Measurements from ENCODE around the gene TIAL1.
"Not testable (repeated sequence)": the region's sequence is repeated elsewhere in the genome, so short reads cannot be mapped to it uniquely, and the experiment has no call there.

TIAL1 gene

DNA sequence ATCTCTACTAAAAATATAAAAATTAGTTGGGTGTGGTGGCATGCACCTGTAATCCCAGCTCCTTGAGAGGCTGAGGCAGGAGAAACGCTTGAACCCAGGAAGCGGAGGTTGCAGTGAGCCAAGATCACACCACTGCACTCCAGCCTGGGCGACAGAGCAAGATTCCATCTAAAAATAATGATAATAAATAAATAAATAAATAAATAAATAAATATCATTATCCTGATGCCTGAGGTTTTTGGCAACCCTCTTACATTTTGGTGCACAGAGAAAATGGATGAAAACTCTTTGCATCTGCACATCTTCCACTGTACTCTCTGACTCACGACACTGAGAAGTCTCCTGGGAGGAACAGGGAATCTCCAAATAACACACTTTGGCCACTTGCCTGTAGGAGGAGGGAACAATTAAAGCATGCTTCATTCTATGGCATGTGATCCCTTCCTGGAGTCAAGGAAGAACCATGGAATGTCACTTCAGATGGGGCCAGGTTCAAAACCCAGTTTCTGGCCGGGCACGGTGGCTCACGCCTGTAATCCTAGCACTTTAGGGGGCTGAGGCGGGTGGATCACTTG, 68.0 kb downstream of the TIAL1 start:
- not testable (repeated sequence) for DNase-seq (ENCODE audit: low spot score)

GRCh38 chr10:119526621-119527592, 69.9 kb downstream of the TIAL1 start:
- no peak for DNase-seq (ENCODE audit: low spot score)

- no peak for DNase-seq (ENCODE audit: low spot score)
These were observed 70.6 kb downstream of the TIAL1 start for GRCh38 chr10:119526149-119526548.

DNA sequence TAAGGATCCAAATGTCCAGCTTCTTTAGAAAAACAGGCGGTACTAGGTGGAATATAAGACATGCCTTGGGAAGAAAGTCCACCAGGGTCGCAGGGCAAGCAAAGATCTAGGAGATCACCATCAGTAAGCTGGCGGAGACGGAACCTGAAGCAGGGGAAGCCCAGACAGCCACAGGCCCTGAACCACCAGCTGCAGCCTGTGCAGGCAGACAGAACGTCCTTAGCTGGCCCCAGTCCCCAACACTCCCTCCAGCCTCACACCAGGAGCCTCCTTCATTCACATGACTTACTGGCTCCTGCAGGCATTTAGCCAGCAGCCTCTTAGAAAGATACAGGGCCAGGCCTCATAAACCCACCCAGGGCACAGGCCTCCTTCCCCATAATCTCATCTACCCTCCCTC, 71.6 kb downstream of the TIAL1 start:
- DNase-seq (ENCODE audit: low spot score), result no peak

GRCh38 chr10:119524720-119525070, 72.1 kb downstream of the TIAL1 start:
- no peak for DNase-seq (ENCODE audit: low spot score)

- DNase-seq (ENCODE audit: low spot score), result no peak
These were observed 72.7 kb downstream of the TIAL1 start for GRCh38 chr10:119523895-119524719.

All from iPS-NIHi11 (cell line).